Subcutaneous abdominal adipose tissue (tissue), 5 donors: ENCODE results near the gene GALNT18.

ENCODE experiments used
- H3K27ac ChIP-seq: one replicate; pipeline ENCODE4 v1.7.0; 2013; ENCODE audit warnings: low read depth, mild to moderate bottlenecking, inconsistent platforms, low read length, moderate library complexity
- H3K27me3 ChIP-seq, 5 donors: one replicate each; pipeline ENCODE4 v1.7.0; 2013; ENCODE audit warnings: low read length in 5 of 5, inconsistent platforms in 1 of 5; ENCODE audit not compliant: control insufficient read depth in 5 of 5, insufficient read depth in 4 of 5
- H3K36me3 ChIP-seq, 5 donors: one replicate each; pipeline ENCODE4 v1.7.0; 2013; ENCODE audit warnings: low read length in 5 of 5; ENCODE audit not compliant: control insufficient read depth in 5 of 5, insufficient read depth in 5 of 5
- H3K4me1 ChIP-seq, 5 donors: one replicate each; pipeline ENCODE4 v1.7.0; 2013; ENCODE audit warnings: low read length in 5 of 5, mild to moderate bottlenecking in 3 of 5, moderate library complexity in 1 of 5; ENCODE audit not compliant: control insufficient read depth in 5 of 5, insufficient read depth in 5 of 5
- H3K4me3 ChIP-seq, 5 donors: one replicate each; pipeline ENCODE4 v1.7.0; 2013; ENCODE audit warnings: low read length in 5 of 5, low read depth in 1 of 5
- H3K9ac ChIP-seq, 5 donors: one replicate each; pipeline ENCODE4 v1.7.0; 2013; ENCODE audit warnings: low read length in 5 of 5, mild to moderate bottlenecking in 4 of 5, moderate library complexity in 3 of 5
- H3K9me3 ChIP-seq, 5 donors: one replicate each; pipeline ENCODE4 v1.7.0; 2013; ENCODE audit warnings: low read length in 5 of 5; ENCODE audit not compliant: control insufficient read depth in 5 of 5
- donor health status: healthy.
- donor health status: healthy.
- donor health status: healthy.
- donor health status: healthy.
- donor health status: healthy.

GALNT18 gene

DNA sequence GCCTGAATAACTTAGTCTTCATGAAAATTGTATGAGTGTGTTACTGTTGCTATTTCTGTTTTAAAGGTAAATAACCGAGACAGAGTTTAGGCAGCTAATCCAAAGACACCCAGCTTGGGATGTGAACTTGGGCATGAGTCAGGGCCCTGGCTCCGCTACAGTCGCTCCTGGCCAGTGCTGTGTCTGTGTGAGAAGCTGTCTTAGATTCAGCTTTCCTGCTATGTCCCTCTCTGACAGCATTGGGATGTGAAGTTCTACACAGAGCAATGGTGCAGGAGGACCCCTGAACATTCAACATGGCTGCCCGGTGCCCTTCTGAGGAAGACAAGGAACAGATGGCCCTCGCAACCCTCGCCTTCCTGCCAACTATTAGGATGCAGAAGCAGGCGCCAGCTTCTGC lies 49.4 kb downstream of the GALNT18 start:
- H3K27ac ChIP-seq, result no peak overlapping the region
- no peaks in the 10 kb centered on the region for H3K9me3 ChIP-seq
- H3K4me3 ChIP-seq, result no peak overlapping the region
- peaks cover 4 to 36% (median 14%) of the 10 kb centered on the region in 5 donors for H3K4me1 ChIP-seq
- peaks cover 0 to 3% (median 0%) of the 10 kb centered on the region in 5 donors for H3K27me3 ChIP-seq
- no peaks in the 10 kb centered on the region for H3K36me3 ChIP-seq
- no peak overlapping the region for H3K9ac ChIP-seq

DNA sequence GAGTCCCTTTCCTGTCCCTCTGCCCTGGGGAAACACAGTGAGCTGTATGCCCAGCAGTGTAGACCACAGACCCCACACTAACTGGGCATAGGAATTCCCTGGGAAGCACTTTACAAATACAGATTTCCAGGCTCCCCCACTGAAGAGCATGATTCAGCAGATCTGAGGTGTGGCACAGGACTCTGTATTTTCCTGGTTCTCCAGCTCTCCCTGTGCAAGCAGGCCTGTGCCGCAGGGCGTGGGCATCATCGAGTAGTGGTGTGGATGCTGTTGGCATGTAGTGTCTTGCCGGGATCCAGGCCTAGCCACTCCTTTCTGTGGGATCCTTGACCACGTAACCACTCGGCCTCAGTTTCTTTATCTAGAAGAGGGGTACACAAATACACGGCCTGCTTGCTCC lies 49.9 kb downstream of the GALNT18 start:
- no peaks in the 10 kb centered on the region for H3K36me3 ChIP-seq
- H3K27ac ChIP-seq, result no peak overlapping the region
- no peak overlapping the region for H3K9ac ChIP-seq
- no peaks in the 10 kb centered on the region for H3K9me3 ChIP-seq
- H3K4me1 ChIP-seq, result peaks cover 4 to 34% (median 14%) of the 10 kb centered on the region in 5 donors
- H3K27me3 ChIP-seq, result peaks cover 0 to 3% (median 0%) of the 10 kb centered on the region in 5 donors
- H3K4me3 ChIP-seq, result no peak overlapping the region

DNA sequence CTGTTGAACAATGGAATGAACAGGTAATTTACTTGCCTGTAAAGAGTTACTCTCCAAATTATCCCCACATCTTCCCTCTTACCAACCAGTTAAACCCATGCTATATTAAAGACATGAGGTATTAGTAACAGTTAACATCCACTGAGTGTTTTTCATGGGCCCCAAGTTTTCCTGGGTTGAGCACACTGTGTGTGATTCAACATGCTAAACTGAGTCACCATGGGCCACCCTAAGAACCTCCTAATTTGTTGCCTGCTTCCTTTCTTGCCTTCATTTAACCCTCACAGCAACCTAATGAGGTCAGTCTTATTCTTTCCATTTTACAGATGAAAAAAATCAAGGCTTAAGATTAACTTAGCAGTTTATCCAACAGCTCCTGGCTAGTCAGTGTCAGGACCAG lies 51.0 kb downstream of the GALNT18 start:
- Histone ChIP-seq H3K9ac (no peak overlapping the region), H3K4me1 (peaks cover 3 to 30% (median 14%) of the 10 kb centered on the region in 5 donors), H3K27ac (no peak overlapping the region), H3K9me3 (no peaks in the 10 kb centered on the region), H3K4me3 (no peak overlapping the region), H3K36me3 (no peaks in the 10 kb centered on the region), H3K27me3 (peaks cover 0 to 3% (median 0%) of the 10 kb centered on the region in 5 donors)

DNA sequence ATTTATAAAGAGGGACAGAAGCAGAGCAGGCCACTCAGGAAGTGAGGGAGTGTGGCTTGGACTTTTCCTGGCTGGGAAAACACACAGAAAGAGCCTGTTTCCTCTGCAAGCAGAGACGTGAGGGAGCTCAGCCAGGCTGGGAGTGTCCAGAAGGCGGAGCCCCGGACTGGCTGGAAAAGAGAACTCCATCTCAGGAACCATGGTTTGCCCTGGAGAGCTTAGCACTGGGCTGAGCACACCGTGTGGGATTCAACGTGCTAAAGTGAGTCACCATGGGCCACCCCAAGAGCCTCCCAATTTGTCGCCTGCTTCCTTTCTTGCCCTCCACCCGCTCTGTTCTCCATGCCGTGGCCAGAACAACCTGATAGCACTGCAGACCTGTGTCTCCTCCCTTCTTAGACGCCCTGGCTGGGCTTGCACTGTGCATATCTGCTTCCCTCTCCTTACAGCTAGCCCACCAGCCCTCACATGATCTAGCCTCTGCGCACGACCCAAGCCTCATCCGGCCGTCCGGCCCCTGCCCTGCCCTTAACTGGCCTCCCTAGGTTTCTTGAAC lies 51.8 kb downstream of the GALNT18 start:
- Histone ChIP-seq H3K4me3 (peak overlapping the region in 3 of 5 donors; percentile 42 to 47 (median 43)), H3K4me1 (peaks cover 3 to 30% (median 14%) of the 10 kb centered on the region in 5 donors), H3K27ac (peak overlapping the region; percentile 56), H3K9me3 (no peaks in the 10 kb centered on the region), H3K9ac (peak overlapping the region in 1 of 5 donors; percentile 4), H3K27me3 (peaks cover 0 to 3% (median 0%) of the 10 kb centered on the region in 5 donors), H3K36me3 (no peaks in the 10 kb centered on the region)

DNA sequence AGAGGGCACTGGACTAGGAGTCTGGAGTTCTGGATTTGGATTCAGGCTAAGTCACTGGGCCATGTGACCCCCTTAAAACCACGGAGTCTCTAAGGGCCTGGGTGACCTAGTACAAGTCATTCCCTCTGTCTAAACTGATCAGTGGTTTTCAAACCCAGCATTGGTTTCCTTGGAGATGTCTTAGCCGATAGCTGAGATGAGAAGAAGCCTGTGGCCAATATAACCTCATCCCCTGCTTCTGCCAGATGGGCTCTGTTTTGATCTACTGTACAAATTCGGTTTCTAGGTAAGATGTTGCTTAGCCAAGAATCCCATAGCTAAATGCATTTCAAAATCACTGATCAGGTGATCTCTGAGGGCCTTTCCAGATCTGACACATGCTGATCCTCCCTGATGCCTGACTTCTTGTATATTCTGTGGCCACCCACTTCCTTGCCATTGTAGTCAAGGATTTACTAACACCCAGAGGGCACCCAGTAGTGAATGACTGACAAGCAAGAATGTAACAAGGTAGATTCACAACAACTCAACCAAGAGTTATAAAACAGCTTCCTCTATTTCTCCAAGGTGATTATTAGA lies 53.1 kb downstream of the GALNT18 start:
- Histone ChIP-seq H3K4me3 (no peak overlapping the region), H3K4me1 (peaks cover 3 to 30% (median 14%) of the 10 kb centered on the region in 5 donors), H3K9me3 (no peaks in the 10 kb centered on the region), H3K27ac (no peak overlapping the region), H3K27me3 (no peaks in the 10 kb centered on the region), H3K9ac (no peak overlapping the region), H3K36me3 (no peaks in the 10 kb centered on the region)

DNA sequence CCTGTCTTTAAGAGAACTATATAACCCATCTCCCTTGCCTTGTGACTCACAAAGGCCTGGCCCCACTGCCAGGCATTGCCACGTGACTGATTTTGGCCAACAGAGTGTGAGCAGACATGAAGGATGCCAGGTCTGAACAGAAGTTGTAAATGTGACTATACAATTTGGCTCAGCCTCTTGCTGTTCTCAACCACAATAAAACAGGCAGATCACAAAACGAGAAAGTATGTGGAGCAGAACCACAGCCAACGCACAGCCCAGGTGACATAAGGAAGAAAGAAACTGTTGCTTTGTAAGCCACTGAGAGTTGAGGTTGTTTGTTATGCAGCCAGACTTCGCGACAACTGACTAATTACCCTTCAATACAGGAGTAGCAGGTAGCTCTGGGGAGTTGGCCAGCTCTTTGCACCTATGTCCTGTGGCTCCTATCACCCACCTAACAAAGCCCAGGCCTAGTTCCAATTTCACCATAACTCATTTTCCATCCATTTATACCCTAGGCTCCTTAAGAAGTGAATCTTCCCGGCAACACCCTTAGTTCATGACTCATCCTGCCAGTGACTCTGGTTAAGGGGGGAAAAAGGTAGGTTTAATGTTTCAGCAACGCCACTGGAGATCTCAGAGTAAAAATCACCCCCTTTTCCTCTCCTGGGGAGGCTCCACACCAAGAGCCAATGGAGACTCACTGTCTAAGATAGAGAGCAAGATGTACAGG lies 53.7 kb downstream of the GALNT18 start:
- no peak overlapping the region for H3K9ac ChIP-seq
- H3K4me1 ChIP-seq, result peaks cover 3 to 33% (median 14%) of the 10 kb centered on the region in 5 donors
- H3K27ac ChIP-seq, result no peak overlapping the region
- H3K4me3 ChIP-seq, result no peak overlapping the region
- H3K9me3 ChIP-seq, result no peaks in the 10 kb centered on the region
- no peaks in the 10 kb centered on the region for H3K27me3 ChIP-seq
- no peaks in the 10 kb centered on the region for H3K36me3 ChIP-seq

DNA sequence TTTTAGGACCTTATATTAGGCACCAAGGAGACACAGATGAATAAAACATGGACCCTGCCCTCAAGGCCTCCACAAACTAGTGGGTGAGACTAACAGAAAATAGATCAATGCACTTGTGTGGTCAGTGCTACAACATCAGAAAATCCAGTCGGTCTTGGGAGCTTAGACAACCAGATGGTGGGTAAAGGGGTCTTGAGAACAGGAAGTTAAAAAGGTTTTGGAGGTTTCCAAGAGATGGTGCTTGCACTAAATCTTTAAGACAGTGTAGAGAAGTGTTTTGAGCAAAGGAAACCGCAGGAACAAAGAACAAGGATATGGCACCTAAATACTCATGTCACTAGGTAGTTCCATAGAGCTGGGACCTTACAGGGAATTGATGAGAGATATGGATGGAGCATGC lies 56.2 kb downstream of the GALNT18 start:
- peaks cover 3 to 32% (median 13%) of the 10 kb centered on the region in 5 donors for H3K4me1 ChIP-seq
- no peaks in the 10 kb centered on the region for H3K9me3 ChIP-seq
- H3K27ac ChIP-seq, result no peak overlapping the region
- no peaks in the 10 kb centered on the region for H3K36me3 ChIP-seq
- no peaks in the 10 kb centered on the region for H3K27me3 ChIP-seq
- no peak overlapping the region for H3K9ac ChIP-seq
- no peak overlapping the region for H3K4me3 ChIP-seq

DNA sequence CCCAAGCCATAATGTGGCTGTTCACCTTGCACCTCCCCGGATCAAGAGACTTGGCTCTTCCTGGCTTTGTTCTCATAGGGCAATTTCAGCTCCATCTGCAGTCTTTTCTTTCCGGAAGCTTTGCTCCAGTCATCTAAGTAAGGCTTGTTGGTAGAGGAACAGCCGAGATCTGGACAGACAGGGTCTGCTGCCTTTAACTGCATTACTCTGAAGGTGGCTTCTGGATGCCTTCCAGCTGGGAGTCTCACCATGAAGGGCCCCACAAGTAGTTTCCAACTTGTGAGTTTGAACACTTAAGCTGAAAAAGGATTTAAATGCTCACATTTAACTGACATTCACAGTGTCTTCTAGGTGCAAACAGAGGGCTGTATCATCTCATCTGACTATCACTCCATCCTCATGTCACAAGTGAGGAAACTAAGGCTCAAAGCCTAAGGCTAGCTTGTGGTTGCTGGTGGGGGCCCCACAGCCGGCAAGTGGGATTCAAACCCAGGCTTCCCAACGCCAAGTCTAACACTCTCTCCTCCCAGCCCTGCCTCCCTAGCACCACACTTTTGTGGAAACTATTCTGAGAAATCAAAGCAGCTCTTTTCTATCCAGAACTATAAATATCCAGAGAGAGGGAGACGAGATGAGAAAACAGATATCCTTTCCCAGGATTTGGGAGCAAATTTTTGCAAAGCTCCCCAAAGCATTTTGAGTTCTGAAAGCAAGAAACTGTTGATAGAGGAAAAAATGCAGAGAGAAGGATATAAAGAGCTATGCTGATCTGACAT lies 58.4 kb downstream of the GALNT18 start:
- H3K27ac ChIP-seq, result no peak overlapping the region
- no peaks in the 10 kb centered on the region for H3K27me3 ChIP-seq
- peaks cover 0 to 15% (median 0%) of the 10 kb centered on the region in 5 donors for H3K4me1 ChIP-seq
- no peaks in the 10 kb centered on the region for H3K36me3 ChIP-seq
- no peak overlapping the region for H3K4me3 ChIP-seq
- no peak overlapping the region for H3K9ac ChIP-seq
- H3K9me3 ChIP-seq, result no peaks in the 10 kb centered on the region

DNA sequence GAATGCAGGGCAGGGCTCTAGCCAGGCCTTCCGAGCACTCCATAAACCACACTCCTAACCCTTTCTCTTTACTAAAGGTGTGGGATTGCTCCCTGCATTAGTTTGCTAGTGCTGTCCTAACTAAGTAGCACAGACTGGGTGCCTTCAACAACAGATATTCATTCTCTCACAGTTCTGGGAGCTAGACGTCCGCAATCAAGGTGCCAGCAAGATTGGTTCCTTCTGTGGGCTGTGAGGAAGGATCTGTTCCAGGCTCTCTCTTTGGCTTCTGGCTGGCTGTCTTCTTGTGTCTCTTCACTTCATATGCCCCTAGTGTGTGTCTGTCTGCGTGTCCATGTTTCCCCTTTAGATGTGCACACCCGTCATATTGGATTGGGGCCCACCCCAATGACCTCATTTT lies 59.8 kb downstream of the GALNT18 start:
- Histone ChIP-seq H3K36me3 (no peaks in the 10 kb centered on the region), H3K27ac (no peak overlapping the region), H3K4me1 (peaks cover 0 to 13% (median 0%) of the 10 kb centered on the region in 5 donors), H3K4me3 (no peak overlapping the region), H3K9ac (no peak overlapping the region), H3K27me3 (no peaks in the 10 kb centered on the region), H3K9me3 (no peaks in the 10 kb centered on the region)
